Peyer's patch (tissue), 4 donors: ENCODE measurements around the gene RND3.
A peak's percentile ranks its signal among the peaks of the same experiment; 100 is the strongest.

ENCODE experiments used
- POLR2A ChIP-seq, 2 donors: fragments of 450-650 bp; IDR thresholded peaks; one replicate each; pipeline ENCODE4 v1.5.1; 2017; ENCODE audit warnings: antibody characterized with exemption in 2 of 2, mild to moderate bottlenecking in 2 of 2, moderate library complexity in 2 of 2
- TF ChIP-seq, protein P1 (sequence below), 6 experiments: fragments of 450-650 bp in 4 of 6; fragments of 200-600 bp in 2 of 6; sonication (generic) in 1 of 6; IDR thresholded peaks; one replicate each; pipeline ENCODE4 v1.5.1; 2017 to 2019; ENCODE audit warnings: antibody characterized with exemption in 6 of 6, mild to moderate bottlenecking in 3 of 6, moderate library complexity in 1 of 6

DNA sequence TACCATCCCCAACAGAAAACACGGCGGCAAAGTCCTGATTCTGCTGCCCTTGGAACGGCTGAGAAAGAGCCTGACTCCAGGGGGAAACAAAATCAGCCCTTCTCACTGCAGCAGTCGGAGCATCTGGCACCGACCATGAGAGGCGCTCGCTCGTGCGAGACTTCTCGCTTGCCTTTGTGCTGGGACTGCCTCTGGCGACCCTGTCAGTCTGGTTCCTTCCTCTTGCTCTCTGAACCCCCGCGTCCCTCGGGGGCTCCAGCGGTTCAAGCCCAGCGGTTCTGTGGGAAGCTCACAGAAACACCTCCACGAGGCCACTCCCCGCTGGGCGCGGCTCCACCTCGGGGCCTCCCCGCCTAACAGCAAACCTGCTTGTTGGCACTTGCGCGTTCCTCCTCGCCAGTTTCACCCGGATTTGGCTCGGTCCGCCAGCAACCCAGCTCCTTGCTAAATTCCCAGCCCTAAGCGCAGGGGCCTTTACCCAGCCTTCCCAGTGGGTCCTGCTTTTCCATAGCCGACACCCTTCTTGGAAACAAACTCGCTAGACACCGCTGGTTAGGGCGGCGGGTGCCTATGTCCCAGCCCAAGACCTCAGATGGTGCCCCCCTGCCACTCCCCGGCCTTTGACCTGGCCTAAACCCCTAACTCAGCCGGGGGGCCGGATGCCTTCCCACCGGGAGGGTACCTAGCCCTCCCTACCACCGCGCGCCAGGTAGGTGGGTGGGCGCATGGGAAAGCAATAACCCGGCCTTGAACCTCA, 2.2 kb downstream of the RND3 start:
- TF ChIP-seq, protein P1, sequence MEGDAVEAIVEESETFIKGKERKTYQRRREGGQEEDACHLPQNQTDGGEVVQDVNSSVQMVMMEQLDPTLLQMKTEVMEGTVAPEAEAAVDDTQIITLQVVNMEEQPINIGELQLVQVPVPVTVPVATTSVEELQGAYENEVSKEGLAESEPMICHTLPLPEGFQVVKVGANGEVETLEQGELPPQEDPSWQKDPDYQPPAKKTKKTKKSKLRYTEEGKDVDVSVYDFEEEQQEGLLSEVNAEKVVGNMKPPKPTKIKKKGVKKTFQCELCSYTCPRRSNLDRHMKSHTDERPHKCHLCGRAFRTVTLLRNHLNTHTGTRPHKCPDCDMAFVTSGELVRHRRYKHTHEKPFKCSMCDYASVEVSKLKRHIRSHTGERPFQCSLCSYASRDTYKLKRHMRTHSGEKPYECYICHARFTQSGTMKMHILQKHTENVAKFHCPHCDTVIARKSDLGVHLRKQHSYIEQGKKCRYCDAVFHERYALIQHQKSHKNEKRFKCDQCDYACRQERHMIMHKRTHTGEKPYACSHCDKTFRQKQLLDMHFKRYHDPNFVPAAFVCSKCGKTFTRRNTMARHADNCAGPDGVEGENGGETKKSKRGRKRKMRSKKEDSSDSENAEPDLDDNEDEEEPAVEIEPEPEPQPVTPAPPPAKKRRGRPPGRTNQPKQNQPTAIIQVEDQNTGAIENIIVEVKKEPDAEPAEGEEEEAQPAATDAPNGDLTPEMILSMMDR (IDR thresholded peaks at IDR 0.05) = peak in 2 of 6 experiments; percentile 11 to 31
- TF ChIP-seq POLR2A (IDR thresholded peaks at IDR 0.05) = peak; percentile 46 to 65
